HepG2 (cell line): ENCODE results near the gene CDKN1A. TPM values are rescaled to one million over a fixed set of nuclear protein-coding genes. Genes with fewer than 3 reads are reported as not detected.
A peak's percentile ranks its signal among the peaks of the same experiment; 100 is the strongest.

Source experiments
- CCAR2 ChIP-seq: fragments of 200-400 bp; formaldehyde crosslinking; optimal IDR thresholded peaks from 2 replicates; pipeline ENCODE3; 2018; ENCODE audit warnings: low read depth, mild to moderate bottlenecking, low read length, moderate library complexity
- ETS1 ChIP-seq: sonication (generic); formaldehyde crosslinking; IDR thresholded peaks from 2 replicates; pipeline ENCODE4 v1.4.0; 2020; ENCODE audit warnings: missing genetic modification reagents
- FOSL2 ChIP-seq: sonication (generic); formaldehyde crosslinking; IDR thresholded peaks from 2 replicates; pipeline ENCODE4 v1.4.0; 2020; ENCODE audit warnings: missing genetic modification reagents
- HHEX ChIP-seq: IDR thresholded peaks from 2 replicates; pipeline ENCODE4 v1.6.1; 2016; ENCODE audit warnings: control low read depth
- MAZ ChIP-seq, 2 experiments: sonication (generic) in 1 of 2; formaldehyde crosslinking in 1 of 2; IDR thresholded peaks; 2 replicates each; pipeline versions ENCODE4 v1.5.0 to v1.6.1; 2012 to 2020; ENCODE audit warnings: low read depth in 2 of 2, mild to moderate bottlenecking in 2 of 2, borderline replicate concordance in 1 of 2, improper control_type of control experiment in 1 of 2, low read length in 1 of 2, missing genetic modification reagents in 1 of 2, moderate library complexity in 1 of 2
- MEIS2 ChIP-seq: sonication (generic); formaldehyde crosslinking; IDR thresholded peaks from 2 replicates; pipeline ENCODE4 v1.9.0; 2021; ENCODE audit warnings: mild to moderate bottlenecking, missing genetic modification reagents
- MTF2 ChIP-seq: sonication (generic); formaldehyde crosslinking; IDR thresholded peaks from 2 replicates; pipeline ENCODE4 v1.5.0; 2020; ENCODE audit warnings: missing genetic modification reagents, borderline replicate concordance
- YEATS4 ChIP-seq: sonication (generic); formaldehyde crosslinking; IDR thresholded peaks from 2 replicates; pipeline ENCODE4 v1.4.0; 2020; ENCODE audit warnings: missing genetic modification reagents, borderline replicate concordance
- ZBTB40 ChIP-seq, 2 experiments: fragments of 450-650 bp in 1 of 2; sonication (generic) in 1 of 2; formaldehyde crosslinking in 1 of 2; IDR thresholded peaks; 2 replicates each; pipeline versions ENCODE4 v1.6.1 to v1.8.0; 2016 to 2022; ENCODE audit warnings: antibody characterized with exemption in 1 of 2, mild to moderate bottlenecking in 1 of 2, missing genetic modification reagents in 1 of 2
- ZBTB42 ChIP-seq: sonication (generic); formaldehyde crosslinking; IDR thresholded peaks from 2 replicates; pipeline ENCODE4 v1.5.0; 2020; ENCODE audit warnings: mild to moderate bottlenecking, missing genetic modification reagents
- ZFYVE20 ChIP-seq: sonication (generic); formaldehyde crosslinking; IDR thresholded peaks from 2 replicates; pipeline ENCODE4 v1.8.0; 2023; ENCODE audit warnings: low read depth, mild to moderate bottlenecking, moderate library complexity, missing genetic modification reagents, borderline replicate concordance
- ZIK1 ChIP-seq: sonication (generic); formaldehyde crosslinking; IDR thresholded peaks from 2 replicates; pipeline ENCODE4 v1.5.0; 2020; ENCODE audit warnings: mild to moderate bottlenecking, low read depth, missing genetic modification reagents, borderline replicate concordance
- ZNF235 ChIP-seq: sonication (generic); formaldehyde crosslinking; IDR thresholded peaks from 2 replicates; pipeline ENCODE4 v1.8.1; 2023; ENCODE audit warnings: mild to moderate bottlenecking, missing genetic modification reagents, borderline replicate concordance
- ZNF354B ChIP-seq: sonication (generic); formaldehyde crosslinking; IDR thresholded peaks from 2 replicates; pipeline ENCODE4 v1.8.0; 2022; ENCODE audit warnings: mild to moderate bottlenecking, missing genetic modification reagents
- ZNF513 ChIP-seq: sonication (generic); formaldehyde crosslinking; conservative IDR thresholded peaks from 2 replicates; pipeline ENCODE4 v1.5.0; 2020; ENCODE audit warnings: missing genetic modification reagents
- ZNF761 ChIP-seq: sonication (generic); formaldehyde crosslinking; conservative IDR thresholded peaks from 2 replicates; pipeline ENCODE4 v1.4.0; 2020; ENCODE audit warnings: mild to moderate bottlenecking, missing genetic modification reagents
- polyA plus RNA-seq, 8 experiments: library from polyadenylated mRNA; depleted of rRNA in 3 of 8; stranded (reverse) in 7 of 8; unstranded in 1 of 8; fragments of >200 nt; fragmentation: Illumina TruSeq in 4 of 8; extraction: Trizol in 4 of 8; gene quantifications; 2 replicates each; pipeline versions ENCODE4 v1.2.1 to v1.2.3, GENCODE V29; 2011 to 2016; ENCODE audit warnings: low read depth in 4 of 8, missing spikeins in 1 of 8, mixed read lengths in 1 of 8; ENCODE audit not compliant: insufficient read depth in 1 of 8
- total RNA-seq, 5 experiments: library from RNA; depleted of rRNA; stranded (reverse); fragments of >200 nt; fragmentation: Illumina TruSeq; extraction: Trizol; gene quantifications; 2 replicates each; pipeline ENCODE4 v1.2.3, GENCODE V29; 2016; ENCODE audit warnings: low read depth in 1 of 5

The CDKN1A gene
- total and polyA plus RNA-seq, 2 of the 13 experiments (the other 11 are each of a cell fraction or from before 2014, with no cell fraction given) = 60.7 to 92.1 TPM

- TF ChIP-seq ZBTB40 (IDR thresholded peaks at IDR 0.05) = no peak
- TF ChIP-seq ZBTB40 (CRISPR knock-in tag; IDR thresholded peaks at IDR 0.05) = peak; percentile 68; the same call in 1 of the 2 replicates
- peak; percentile 84; the same call in 1 of the 2 replicates for TF ChIP-seq ZNF235 (CRISPR knock-in tag)
- no peak for TF ChIP-seq ZBTB42 (CRISPR knock-in tag)
- TF ChIP-seq ZNF761 (CRISPR knock-in tag) = peak; percentile 78
- TF ChIP-seq ETS1 (CRISPR knock-in tag) = no peak
- TF ChIP-seq ZIK1 (CRISPR knock-in tag) = 0 out of 2 replicates have a peak, but pooled peaks have one; percentile 64
- no peak for TF ChIP-seq HHEX (CRISPR knock-in tag)
- TF ChIP-seq MTF2 (CRISPR knock-in tag) = 0 out of 2 replicates have a peak, but pooled peaks have one; percentile 64
- TF ChIP-seq YEATS4 (CRISPR knock-in tag) = peak; percentile 95
- TF ChIP-seq ZNF354B (CRISPR knock-in tag) = no peak
- 0 out of 2 replicates have a peak, but pooled peaks have one; percentile 82 for TF ChIP-seq ZNF513 (CRISPR knock-in tag)
- TF ChIP-seq FOSL2 (CRISPR knock-in tag) = peak; percentile 90
- TF ChIP-seq ZFYVE20 = 0 out of 2 replicates have a peak, but pooled peaks have one; percentile 48
- peak; percentile 51; the same call in 1 of the 2 replicates for TF ChIP-seq MEIS2 (CRISPR knock-in tag)
- TF ChIP-seq CCAR2 = no peak
- no peak for TF ChIP-seq MAZ (IDR thresholded peaks at IDR 0.05; ENCODE audit: borderline replicate concordance, low read depth, low read length)
- TF ChIP-seq MAZ (CRISPR knock-in tag; IDR thresholded peaks at IDR 0.05; ENCODE audit: low read depth) = peak; percentile 91
Observed at GRCh38 chr6:36666826-36667591, 11.5 kb upstream of the CDKN1A start (continued).
